Testis (tissue), 3 donors: ENCODE data around the gene IGSF6. TPM values are rescaled to one million over a fixed set of nuclear protein-coding genes. Genes with fewer than 3 reads are reported as not detected.
"Not testable (repeated sequence)": the region's sequence is repeated elsewhere in the genome, so short reads cannot be mapped to it uniquely, and the experiment has no call there.

Experiments
- DNase-seq: peaks from one replicate; pipeline ENCODE4 v3.0.0-alpha.2; 2019
- H3K27ac ChIP-seq, 2 donors: fragments of 200-600 bp; sonication (generic); one replicate each; pipeline ENCODE4 v1.5.1; 2019
- H3K27me3 ChIP-seq: fragments of 200-600 bp; sonication (generic); one replicate; pipeline ENCODE4 v1.5.1; 2019
- H3K36me3 ChIP-seq: fragments of 200-600 bp; sonication (generic); one replicate; pipeline ENCODE4 v1.5.1; 2017; ENCODE audit warnings: low read depth; ENCODE audit errors: missing control alignments
- H3K4me1 ChIP-seq: fragments of 200-600 bp; sonication (generic); one replicate; pipeline ENCODE4 v1.5.1; 2019
- H3K4me3 ChIP-seq, 2 donors: fragments of 200-600 bp; sonication (generic); one replicate each; pipeline ENCODE4 v1.5.1; 2017 to 2019
- H3K9me3 ChIP-seq: fragments of 200-600 bp; sonication (generic); one replicate; pipeline ENCODE4 v1.5.1; 2017
- CTCF ChIP-seq, 3 experiments: fragments of 450-650 bp in 2 of 3; fragments of 200-600 bp in 1 of 3; sonication (generic) in 1 of 3; IDR thresholded peaks; one replicate each; pipeline ENCODE4 v1.5.1; 2016 to 2019; ENCODE audit warnings: antibody characterized with exemption in 3 of 3, mild to moderate bottlenecking in 2 of 3, moderate library complexity in 1 of 3
- POLR2A ChIP-seq: fragments of 450-650 bp; IDR thresholded peaks from one replicate; pipeline ENCODE4 v1.6.1; 2017; ENCODE audit warnings: antibody characterized with exemption, mild to moderate bottlenecking, moderate library complexity
- WGBS, 2 donors: methylation state at CpG; one replicate each; pipeline ENCODE4 v1.1.5; 2018; 5-methylcytosine and 5-hydroxymethylcytosine counted together
- intact Hi-C: fragments of 100-400 bp; cut with DNase I; formaldehyde crosslinking; loops from one replicate; pipeline ENCODE4 v1.15.1; 2023; ENCODE audit warnings: low total_unique reads
- polyA plus RNA-seq: library from polyadenylated mRNA; stranded (reverse); fragments of 350-450 nt; fragmentation: Illumina TruSeq; extraction: RNeasy Lipid Tissue Mini Kit (QIAGEN cat#74804); gene quantifications from one replicate; pipeline ENCODE4 v1.2.3, GENCODE V29; 2014; ENCODE audit warnings: low read depth, low replicate concordance; ENCODE audit not compliant: insufficient read depth
- total RNA-seq, 2 donors: library from RNA; depleted of rRNA; stranded (reverse); fragments of >200 nt; gene quantifications; one replicate each; pipeline ENCODE4 v1.2.3, GENCODE V29; 2016

The IGSF6 gene
- total and polyA plus RNA-seq, 3 donors from 2014 or later, result 0.81 to 1.4 TPM; not detected in 1

GRCh38 chr16:21654881-21655280 lies 2.5 kb upstream of the IGSF6 start:
- Histone ChIP-seq H3K4me3 (no peak overlapping the region), H3K27ac (no peak overlapping the region), H3K36me3 (no peaks in the 10 kb centered on the region), H3K4me1 (no peaks in the 10 kb centered on the region), H3K9me3 (no peaks in the 10 kb centered on the region), H3K27me3 (no peaks in the 10 kb centered on the region)
- TF ChIP-seq CTCF (IDR thresholded peaks at IDR 0.05) (no peak), POLR2A (no peak)
- 74 to 81% methylated on average over 2 of the region's 2 CpGs for WGBS, 2 donors
- no peak for DNase-seq
- intact Hi-C loops, result no loop called here

- no peaks in the 10 kb centered on the region for H3K9me3 ChIP-seq
- no peak for DNase-seq
- no peaks in the 10 kb centered on the region for H3K4me1 ChIP-seq
- 83 to 100% methylated on average over 1 of the region's 1 CpG for WGBS, 2 donors
- H3K36me3 ChIP-seq, result no peaks in the 10 kb centered on the region
- no peak overlapping the region for H3K4me3 ChIP-seq
- intact Hi-C loops, result no loop called here
- no peak overlapping the region for H3K27ac ChIP-seq
- TF ChIP-seq CTCF (IDR thresholded peaks at IDR 0.05) (no peak), POLR2A (no peak)
- H3K27me3 ChIP-seq, result no peaks in the 10 kb centered on the region
These were observed 2.1 kb upstream of the IGSF6 start for GRCh38 chr16:21654466-21654865.

GRCh38 chr16:21653571-21653970 lies 1.2 kb upstream of the IGSF6 start:
- no peaks in the 10 kb centered on the region for H3K9me3 ChIP-seq
- no peak for TF ChIP-seq CTCF (IDR thresholded peaks at IDR 0.05)
- TF ChIP-seq POLR2A, result no peak
- H3K27ac ChIP-seq, result no peak overlapping the region
- no peak for DNase-seq
- no peaks in the 10 kb centered on the region for H3K36me3 ChIP-seq
- no peaks in the 10 kb centered on the region for H3K27me3 ChIP-seq
- no peaks in the 10 kb centered on the region for H3K4me1 ChIP-seq
- intact Hi-C loops, result no loop called here
- 88 to 93% methylated on average over 4 to 5 of the region's 5 CpGs for WGBS, 2 donors
- no peak overlapping the region for H3K4me3 ChIP-seq

GRCh38 chr16:21651515-21651914 lies 893 bp downstream of the IGSF6 start:
- intact Hi-C loops, result no loop called here
- 82 to 85% methylated on average over 3 of the region's 3 CpGs for WGBS, 2 donors
- Histone ChIP-seq H3K9me3 (no peaks in the 10 kb centered on the region), H3K4me1 (peaks cover 10% of the 10 kb centered on the region), H3K4me3 (no peak overlapping the region), H3K36me3 (no peaks in the 10 kb centered on the region), H3K27me3 (no peaks in the 10 kb centered on the region), H3K27ac (no peak overlapping the region)
- DNase-seq, result no peak
- TF ChIP-seq POLR2A (no peak), CTCF (IDR thresholded peaks at IDR 0.05) (no peak)

GRCh38 chr16:21650521-21650920 lies 1.9 kb downstream of the IGSF6 start:
- intact Hi-C loops, result no loop called here
- no peak overlapping the region for H3K27ac ChIP-seq

GRCh38 chr16:21649826-21650406 lies 2.5 kb downstream of the IGSF6 start:
- intact Hi-C loops, H3K9me3 ChIP-seq: not testable (repeated sequence)
- WGBS, 2 donors, result 89 to 95% methylated on average over 12 of the region's 12 CpGs

More at GRCh38 chr16:21650521-21650920, 1.9 kb downstream of the IGSF6 start:
- DNase-seq, result no peak
- H3K9me3 ChIP-seq, result no peaks in the 10 kb centered on the region
- TF ChIP-seq POLR2A, result no peak
- TF ChIP-seq CTCF (IDR thresholded peaks at IDR 0.05), result no peak
- H3K4me3 ChIP-seq, result no peak overlapping the region
- no peaks in the 10 kb centered on the region for H3K36me3 ChIP-seq
- peaks cover 10% of the 10 kb centered on the region for H3K4me1 ChIP-seq
- no peaks in the 10 kb centered on the region for H3K27me3 ChIP-seq
- WGBS, 2 donors, result 86 to 100% methylated on average over 1 of the region's 1 CpG

More at GRCh38 chr16:21649826-21650406, 2.5 kb downstream of the IGSF6 start:
- not testable (repeated sequence) for H3K27me3 ChIP-seq, H3K36me3 ChIP-seq, DNase-seq, H3K4me3 ChIP-seq, H3K27ac ChIP-seq
- peaks cover 10% of the 10 kb centered on the region for H3K4me1 ChIP-seq
